AG09309 (cell line): ENCODE data around the gene SERPINB8.

Experiments
- DNase-seq: peaks from one replicate; pipeline ENCODE4 v3.0.0-alpha.2; 2010; ENCODE audit warnings: low read depth
- H3K4me3 ChIP-seq: 2 replicates; pipeline ENCODE4 v1.5.1; 2011; ENCODE audit warnings: mild to moderate bottlenecking, low read depth, low read length, moderate library complexity; ENCODE audit not compliant: control insufficient read depth
- CTCF ChIP-seq: IDR thresholded peaks from 2 replicates; pipeline ENCODE4 v1.5.1; 2011; ENCODE audit warnings: mild to moderate bottlenecking, low read depth, low read length, inconsistent platforms; ENCODE audit not compliant: insufficient read depth, control insufficient read depth; ENCODE audit errors: missing control alignments

The SERPINB8 gene

GRCh38 chr18:64019922-64020756 is 50.3 kb downstream of the SERPINB8 start:
- no peak overlapping the region for H3K4me3 ChIP-seq
- DNase-seq: no peak
- no peak for TF ChIP-seq CTCF

GRCh38 chr18:64026350-64026749 is 56.5 kb downstream of the SERPINB8 start:
- DNase-seq: no peak
- no peak for TF ChIP-seq CTCF
- H3K4me3 ChIP-seq: no peak overlapping the region

- DNase-seq: no peak
- TF ChIP-seq CTCF: no peak
- H3K4me3 ChIP-seq: no peak overlapping the region
These were observed 58.2 kb downstream of the SERPINB8 start for GRCh38 chr18:64027931-64028695.

- TF ChIP-seq CTCF: no peak
- H3K4me3 ChIP-seq: no peak overlapping the region
- no peak for DNase-seq
These were observed 59.2 kb downstream of the SERPINB8 start for GRCh38 chr18:64029096-64029495.

GRCh38 chr18:64031411-64031810 is 61.5 kb downstream of the SERPINB8 start:
- H3K4me3 ChIP-seq: no peak overlapping the region
- DNase-seq: no peak
- no peak for TF ChIP-seq CTCF

- no peak overlapping the region for H3K4me3 ChIP-seq
- DNase-seq: no peak
- TF ChIP-seq CTCF: no peak
These were observed 62.4 kb downstream of the SERPINB8 start for GRCh38 chr18:64032312-64032711.
